Hematopoietic multipotent progenitor cell treated with erythropoietin and hydrocortisone succinate and interleukin-3 and kit ligand, for 8 days (in vitro differentiated cells): Measurements from ENCODE around the gene RPGRIP1.
A peak's percentile ranks its signal among the peaks of the same experiment; 100 is the strongest.
"Not testable (repeated sequence)": the region's sequence is repeated elsewhere in the genome, so short reads cannot be mapped to it uniquely, and the experiment has no call there.

Experiments used
- DNase-seq: peaks from one replicate; pipeline ENCODE4 v3.0.0-alpha.2; 2015

Gene RPGRIP1

DNA sequence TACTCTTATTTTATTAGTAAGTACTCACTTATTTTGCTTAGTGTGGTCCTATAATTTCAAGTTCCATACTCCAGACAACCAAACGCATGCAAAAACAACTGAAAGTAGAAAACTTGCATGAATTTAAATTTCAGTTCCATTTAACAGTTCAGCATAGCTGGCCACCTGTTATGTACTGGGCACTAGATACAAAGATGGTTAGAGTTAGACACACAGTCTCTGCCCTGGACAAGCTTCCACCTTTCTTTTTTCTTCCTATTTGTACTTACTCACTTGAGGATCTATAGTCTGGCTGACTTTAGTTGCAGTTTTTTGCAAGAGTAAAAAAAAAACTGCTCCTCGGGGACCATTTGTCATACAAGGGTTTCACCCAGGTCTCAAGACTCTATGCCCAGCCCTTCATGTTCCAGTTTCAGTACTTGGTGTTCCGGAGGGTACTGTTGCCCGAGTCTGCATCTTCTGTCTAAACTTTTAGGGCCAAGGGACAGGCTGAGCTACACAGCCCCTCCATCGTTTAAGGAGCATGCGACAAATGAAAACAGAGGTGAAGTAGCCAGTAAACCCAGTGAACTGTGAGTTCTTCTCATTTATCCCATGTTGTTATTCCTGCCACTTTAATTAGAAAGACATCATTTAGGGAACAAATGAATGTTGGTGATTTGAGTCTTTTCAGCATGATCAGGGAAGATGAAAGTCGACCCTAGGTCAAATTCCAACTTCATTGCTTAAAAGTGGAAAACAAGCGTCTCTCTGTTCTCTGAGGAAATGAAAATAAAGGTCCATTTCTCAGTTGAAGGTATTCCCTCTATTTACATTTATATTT, 22.3 kb downstream of the RPGRIP1 start:
- DNase-seq = no peak

DNA sequence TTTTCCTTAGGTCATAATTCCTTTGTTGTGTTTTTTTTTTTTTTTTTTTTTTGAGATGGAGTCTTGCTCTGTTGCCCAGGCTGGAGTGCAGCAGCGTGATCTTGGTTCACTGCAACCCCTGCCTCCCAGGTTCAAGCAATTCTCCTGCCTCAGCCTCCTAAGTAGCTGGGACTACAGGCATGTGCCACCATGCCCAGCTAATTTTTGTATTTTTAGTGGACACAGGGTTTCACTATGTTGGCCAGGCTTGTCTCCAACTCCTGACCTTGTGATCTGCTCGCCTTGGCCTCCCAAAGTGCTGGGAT, 22.9 kb downstream of the RPGRIP1 start:
- not testable (repeated sequence) for DNase-seq

DNA sequence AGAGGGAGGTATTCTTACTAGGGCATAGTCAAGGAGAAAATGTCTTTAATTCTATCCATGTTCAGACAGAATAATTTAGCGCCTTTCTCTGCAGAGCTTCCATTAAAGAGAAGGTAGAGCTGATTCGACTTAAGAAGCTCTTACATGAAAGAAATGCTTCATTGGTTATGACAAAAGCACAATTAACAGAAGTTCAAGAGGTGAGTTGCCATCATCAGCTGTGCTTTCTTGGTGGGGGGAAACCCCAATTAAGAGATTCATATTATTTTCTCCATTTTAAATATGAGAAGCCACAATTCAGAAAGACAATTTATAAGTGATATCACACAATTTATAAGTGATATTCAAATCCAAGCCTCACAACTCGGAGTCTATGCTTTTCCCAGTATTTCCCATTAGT, 27.8 kb downstream of the RPGRIP1 start:
- DNase-seq = no peak

DNA sequence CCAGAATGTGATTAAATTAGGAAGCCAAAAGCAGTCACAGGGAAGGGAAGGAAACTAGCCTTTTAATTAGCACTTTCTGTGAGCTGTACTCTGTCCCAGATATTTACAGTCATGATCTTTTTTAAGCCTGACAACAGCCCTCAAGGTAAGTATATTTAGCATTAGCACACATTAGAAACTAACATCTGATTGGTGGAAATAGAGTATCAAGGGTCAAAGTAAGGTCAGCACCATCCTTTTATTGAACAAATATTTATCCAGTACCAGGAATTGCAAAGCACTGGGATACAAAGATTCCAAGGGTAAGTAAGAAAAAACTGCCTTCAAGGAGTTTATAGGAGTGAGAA, 28.2 kb downstream of the RPGRIP1 start:
- DNase-seq = no peak

DNA sequence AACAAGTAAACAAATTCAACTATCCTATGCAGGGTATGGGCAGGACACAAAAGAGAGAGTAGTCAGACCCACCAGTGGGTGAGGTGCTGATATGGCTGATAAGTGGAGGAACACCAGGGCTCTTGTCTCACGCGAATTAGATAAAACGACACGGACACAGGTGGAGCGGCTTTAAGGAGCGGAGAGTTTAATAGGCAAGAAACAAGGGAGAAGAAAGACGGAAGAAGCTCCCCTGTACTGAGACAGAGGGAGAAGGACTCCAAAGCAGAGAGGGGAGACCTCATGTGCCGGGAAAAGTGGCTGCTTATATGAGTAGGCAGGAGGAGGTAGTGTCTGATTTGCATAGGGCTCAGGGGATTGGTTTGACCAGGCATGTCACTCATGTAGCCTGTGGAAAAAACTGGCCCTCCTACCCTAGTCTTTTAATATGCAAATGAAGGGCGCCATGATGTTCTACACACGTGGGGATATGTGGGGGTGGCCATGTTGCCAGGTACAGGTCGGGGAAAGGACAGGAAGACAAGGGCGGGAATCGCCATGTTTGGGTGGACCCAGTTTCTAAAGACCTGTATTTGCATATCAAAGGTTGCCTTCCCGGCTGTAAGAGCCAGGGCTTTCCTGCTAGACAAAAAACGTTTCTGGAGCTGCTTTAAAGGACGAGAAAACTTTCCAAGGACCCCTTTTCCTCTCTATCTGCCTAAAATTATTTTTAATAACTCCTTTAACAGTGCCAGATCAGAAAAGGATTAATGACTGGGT, 28.8 kb downstream of the RPGRIP1 start:
- peak; percentile 98 for DNase-seq

DNA sequence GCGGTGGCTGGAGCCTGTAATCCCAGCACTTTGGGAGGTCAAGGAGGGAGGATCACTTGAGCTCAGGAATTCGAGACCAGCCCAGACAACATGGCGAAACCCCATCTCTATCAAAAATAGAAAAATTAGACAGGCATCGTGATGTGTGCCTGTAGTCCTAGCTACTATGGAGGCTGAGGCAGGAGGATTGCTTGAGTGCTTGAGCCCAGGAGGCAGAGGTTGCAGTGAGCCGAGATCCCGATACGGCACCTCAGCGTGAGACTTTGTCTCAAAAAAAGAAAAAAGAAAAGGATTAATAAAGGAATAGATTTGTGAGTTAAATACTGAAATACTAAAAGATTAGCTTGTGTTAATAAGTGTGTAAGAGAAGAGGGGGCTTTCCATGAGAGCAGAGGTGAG, 29.4 kb downstream of the RPGRIP1 start:
- no peak for DNase-seq

DNA sequence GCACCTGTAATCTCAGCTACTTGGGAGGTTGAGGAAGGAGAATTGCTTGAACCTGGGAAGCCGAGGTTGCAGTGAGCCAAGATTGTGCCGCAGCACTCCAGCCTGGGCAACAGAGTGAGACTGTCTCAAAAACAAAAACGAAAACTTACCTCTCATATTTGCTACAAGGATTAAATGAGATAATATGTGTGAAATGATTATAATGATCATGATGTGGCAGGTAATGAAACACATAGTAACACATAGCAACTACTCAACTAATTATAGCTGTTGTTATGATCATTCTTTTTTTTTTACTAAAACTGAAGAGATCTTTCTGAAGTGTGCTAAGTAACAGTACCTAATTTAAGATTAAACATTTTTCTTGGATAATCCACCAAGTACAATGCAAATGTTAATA, 30.1 kb downstream of the RPGRIP1 start:
- no peak for DNase-seq

DNA sequence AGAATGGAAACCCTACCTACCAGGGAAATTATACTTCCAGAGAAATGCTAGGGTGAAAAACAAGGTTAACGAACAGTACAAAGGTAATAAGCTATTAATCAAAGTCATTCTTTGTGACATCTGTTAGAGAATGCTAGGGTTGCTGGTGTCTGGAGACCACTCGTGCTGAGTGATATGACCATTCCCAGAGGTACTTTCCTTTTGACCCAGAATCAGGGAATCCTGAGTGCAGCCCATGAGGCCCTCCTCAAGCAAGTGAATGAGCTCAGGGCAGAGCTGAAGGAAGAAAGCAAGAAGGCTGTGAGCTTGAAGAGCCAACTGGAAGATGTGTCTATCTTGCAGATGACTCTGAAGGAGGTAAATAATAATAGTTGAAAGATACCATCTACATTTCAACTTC, 31.7 kb downstream of the RPGRIP1 start:
- no peak for DNase-seq

DNA sequence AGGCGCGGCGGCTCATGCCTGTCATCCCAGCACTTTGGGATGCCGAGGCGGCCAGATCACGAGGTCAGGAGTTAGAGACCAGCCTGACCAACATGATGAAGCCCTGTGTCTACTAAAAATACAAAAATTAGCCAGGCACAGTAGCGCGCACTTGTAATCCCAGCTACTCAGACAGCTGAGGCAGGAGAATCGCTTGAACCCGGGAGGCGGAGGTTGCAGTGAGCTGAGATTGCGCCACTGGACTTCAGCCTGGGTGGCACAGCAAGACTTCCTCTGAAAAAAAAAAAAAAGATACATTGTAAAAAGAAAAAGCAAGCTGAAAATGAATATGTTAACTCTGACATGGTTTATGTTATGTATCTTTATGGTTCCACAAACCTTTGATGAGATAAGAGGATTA, 33.6 kb downstream of the RPGRIP1 start:
- DNase-seq = no peak

DNA sequence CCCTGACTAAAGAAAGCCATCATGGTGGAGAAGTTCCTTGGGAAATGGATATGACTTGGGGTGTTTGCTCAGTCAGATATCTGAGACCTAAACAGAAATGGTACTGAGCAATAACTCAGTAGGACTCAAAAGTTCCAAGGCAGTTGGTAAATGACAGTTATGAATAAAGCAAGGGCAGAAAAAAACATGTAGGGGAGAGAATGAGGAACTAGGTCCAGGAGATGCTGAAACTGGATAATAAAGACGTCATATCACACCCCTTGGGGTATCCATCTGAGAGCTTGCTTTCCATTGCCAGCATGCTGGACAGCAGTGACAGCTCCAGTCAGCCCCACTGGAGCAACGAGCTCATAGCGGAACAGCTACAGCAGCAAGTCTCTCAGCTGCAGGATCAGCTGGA, 37.5 kb downstream of the RPGRIP1 start:
- DNase-seq = peak; percentile 23

DNA sequence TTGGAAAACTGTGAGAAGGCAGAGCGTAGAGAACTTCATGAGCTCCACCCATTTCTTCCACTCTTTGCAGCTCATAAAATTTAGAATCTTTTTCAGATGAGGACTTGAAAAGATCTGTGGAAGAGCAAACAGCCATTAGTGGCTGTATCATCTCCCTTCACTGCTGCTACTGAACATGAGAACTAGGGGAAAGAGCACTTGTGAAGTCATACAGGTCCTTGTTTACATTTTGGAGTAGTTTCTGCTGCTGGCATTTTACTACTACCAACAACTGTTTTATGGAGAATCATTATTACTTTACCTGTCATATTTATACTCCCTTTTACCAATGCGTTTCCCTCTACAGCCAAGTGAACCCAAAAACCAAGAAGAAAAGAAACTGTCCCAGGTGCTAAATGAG, 41.0 kb downstream of the RPGRIP1 start:
- no peak for DNase-seq

DNA sequence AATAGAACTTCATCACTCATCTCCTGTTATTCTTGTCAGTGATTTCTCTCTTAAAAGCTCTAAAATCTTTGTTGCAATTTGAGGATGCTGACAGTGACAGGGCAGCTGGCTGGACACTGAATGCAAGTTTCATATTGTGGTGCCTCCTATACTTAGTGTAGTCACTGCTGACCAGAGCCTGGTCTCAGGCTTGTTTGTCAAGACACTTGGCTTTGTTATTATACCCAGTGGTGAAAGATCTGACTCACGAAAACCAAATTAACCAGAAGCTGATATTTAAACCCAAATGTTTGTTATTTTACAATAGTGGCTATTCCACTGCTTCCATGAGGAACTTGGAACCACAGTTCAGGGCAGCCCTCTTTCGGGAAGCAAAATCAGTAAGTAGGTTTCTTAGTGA, 42.8 kb downstream of the RPGRIP1 start:
- DNase-seq = no peak

DNA sequence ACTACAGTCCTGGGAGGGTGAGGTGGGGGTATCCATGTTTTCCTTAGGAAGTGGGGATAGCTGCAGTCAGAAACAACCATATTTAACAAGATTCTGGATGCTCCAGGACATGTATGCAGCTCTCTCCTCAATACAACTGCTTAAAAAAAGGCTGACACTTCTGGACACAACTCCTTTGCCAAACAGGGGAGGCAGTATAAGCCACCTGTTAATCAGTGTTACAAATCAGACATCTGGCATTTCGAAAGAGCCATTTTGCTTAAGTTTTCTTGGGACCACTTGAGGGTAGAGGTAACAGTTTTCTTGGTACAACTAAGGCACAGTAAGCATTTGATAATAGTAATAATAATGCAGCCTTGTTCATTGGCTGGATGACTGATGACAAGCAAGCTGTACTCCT, 47.1 kb downstream of the RPGRIP1 start:
- no peak for DNase-seq
